GM23338 (cell line): Measurements from ENCODE around the gene TNFAIP8L3. TPM values are rescaled to one million over a fixed set of nuclear protein-coding genes. Genes with fewer than 3 reads are reported as not detected.

Experiments used
- ATAC-seq: fragments of 200-7000 bp; cut with Tn5 transposase; 3 replicates; pipeline ENCODE4 v1.9.1; 2020
- DNase-seq: peaks from one replicate; pipeline ENCODE4 v3.0.0-alpha.2; 2015; ENCODE audit warnings: low spot score
- H2AFZ ChIP-seq: fragments of 200-600 bp; sonication (generic); 2 replicates; pipeline ENCODE4 v1.8.0; 2016; ENCODE audit warnings: antibody characterized with exemption, mild to moderate bottlenecking, moderate library complexity
- H3F3A ChIP-seq: fragments of 200-600 bp; sonication (generic); replicated peaks from 2 replicates; pipeline ENCODE4 v1.8.0; 2017; ENCODE audit warnings: antibody characterized with exemption, mixed run types, low read depth
- H3K27ac ChIP-seq: fragments of 200-600 bp; sonication (generic); 2 replicates; pipeline ENCODE4 v1.6.1; 2016; ENCODE audit warnings: low read depth
- H3K27me3 ChIP-seq: fragments of 200-600 bp; sonication (generic); 2 replicates; pipeline ENCODE4 v1.8.0; 2016; ENCODE audit warnings: mild to moderate bottlenecking, mixed run types, moderate library complexity; ENCODE audit not compliant: insufficient read depth
- H3K36me3 ChIP-seq: fragments of 200-600 bp; sonication (generic); 2 replicates; pipeline ENCODE4 v1.8.0; 2016; ENCODE audit warnings: mild to moderate bottlenecking; ENCODE audit not compliant: insufficient read depth
- H3K4me1 ChIP-seq: fragments of 200-600 bp; sonication (generic); 2 replicates; pipeline ENCODE4 v1.8.0; 2016; ENCODE audit warnings: mild to moderate bottlenecking, moderate library complexity; ENCODE audit not compliant: insufficient read depth
- H3K4me2 ChIP-seq: fragments of 200-600 bp; sonication (generic); 2 replicates; pipeline ENCODE4 v1.7.1; 2017; ENCODE audit warnings: mixed run types
- H3K4me3 ChIP-seq: fragments of 200-600 bp; sonication (generic); 2 replicates; pipeline ENCODE4 v1.6.1; 2016; ENCODE audit warnings: mixed run types
- H3K79me2 ChIP-seq: fragments of 200-600 bp; sonication (generic); replicated peaks from 2 replicates; pipeline ENCODE4 v1.8.0; 2017; ENCODE audit warnings: mild to moderate bottlenecking; ENCODE audit not compliant: insufficient read depth
- H3K9me2 ChIP-seq: fragments of 200-600 bp; sonication (generic); 2 replicates; pipeline ENCODE4 v1.8.0; 2017; ENCODE audit not compliant: insufficient read depth
- H4K20me1 ChIP-seq: fragments of 200-600 bp; sonication (generic); replicated peaks from 2 replicates; pipeline ENCODE4 v1.8.0; 2017; ENCODE audit warnings: mild to moderate bottlenecking; ENCODE audit not compliant: insufficient read depth
- H3K27ac Mint-ChIP-seq: 2 replicates; pipeline ENCODE4 v1.8.0; 2020; ENCODE audit warnings: inconsistent platforms, mild to moderate bottlenecking, moderate library complexity, mixed read lengths
- H3K27me3 Mint-ChIP-seq: 3 replicates; pipeline ENCODE4 v1.8.0; 2022; ENCODE audit warnings: low read depth, mild to moderate bottlenecking, moderate library complexity, mixed read lengths, inconsistent platforms; ENCODE audit not compliant: insufficient read depth, poor library complexity
- H3K36me3 Mint-ChIP-seq: 3 replicates; pipeline ENCODE4 v1.8.0; 2021; ENCODE audit warnings: low read depth, mild to moderate bottlenecking, inconsistent platforms, moderate library complexity, mixed read lengths
- H3K4me1 Mint-ChIP-seq: 3 replicates; pipeline ENCODE4 v1.8.0; 2020; ENCODE audit warnings: mild to moderate bottlenecking, inconsistent platforms, mixed read lengths
- H3K4me3 Mint-ChIP-seq: 3 replicates; pipeline ENCODE4 v1.8.0; 2021; ENCODE audit warnings: moderate library complexity, mild to moderate bottlenecking, inconsistent platforms, mixed read lengths
- H3K9me3 Mint-ChIP-seq: 3 replicates; pipeline ENCODE4 v1.8.0; 2020; ENCODE audit warnings: moderate library complexity, mild to moderate bottlenecking, inconsistent platforms, mixed read lengths
- CREB1 ChIP-seq: fragments of 250-450 bp; sonication (Bioruptor Pico); IDR thresholded peaks from 2 replicates; pipeline ENCODE4 v1.5.0; 2020; ENCODE audit warnings: low read depth, mild to moderate bottlenecking, moderate library complexity
- EZH2 ChIP-seq: fragments of 200-600 bp; sonication (generic); IDR thresholded peaks from one replicate; pipeline ENCODE4 v1.8.0; 2017; ENCODE audit warnings: antibody characterized with exemption, mild to moderate bottlenecking, low read depth; ENCODE audit not compliant: unreplicated experiment
- EZH2phosphoT487 ChIP-seq: fragments of 200-600 bp; sonication (generic); IDR thresholded peaks from one replicate; pipeline ENCODE4 v1.8.1; 2018; ENCODE audit warnings: antibody characterized with exemption; ENCODE audit not compliant: unreplicated experiment
- NANOG ChIP-seq: IDR thresholded peaks from 2 replicates; pipeline ENCODE4 v1.6.1; 2016; ENCODE audit warnings: antibody characterized with exemption, borderline replicate concordance
- POLR2AphosphoS5 ChIP-seq: IDR thresholded peaks from 2 replicates; pipeline ENCODE4 v1.6.1; 2016; ENCODE audit warnings: antibody characterized with exemption, low read depth
- STAT1 ChIP-seq: IDR thresholded peaks from one replicate; pipeline ENCODE4 v1.6.1; 2016; ENCODE audit warnings: antibody characterized with exemption; ENCODE audit not compliant: unreplicated experiment
- ZNF114 ChIP-seq: fragments of 250-450 bp; sonication (Bioruptor Pico); IDR thresholded peaks from 2 replicates; pipeline ENCODE4 v1.5.0; 2020; ENCODE audit warnings: mild to moderate bottlenecking, moderate library complexity
- ZNF331 ChIP-seq: fragments of 250-450 bp; sonication (Bioruptor Pico); IDR thresholded peaks from 2 replicates; pipeline ENCODE4 v1.5.0; 2020; ENCODE audit warnings: low read depth, mild to moderate bottlenecking, moderate library complexity
- polyA plus RNA-seq: library from polyadenylated mRNA; unstranded; fragments of >200 nt; fragmentation: Nextera tagmentation; extraction: Ambion mirVana; gene quantifications from 2 replicates; pipeline ENCODE4 v1.2.1, GENCODE V29; 2016
- total RNA-seq: library from RNA; depleted of rRNA; stranded (reverse); fragments of >200 nt; shearing (Covaris generic); gene quantifications from 2 replicates; pipeline ENCODE4 v1.2.3, GENCODE V29; 2014
- TF ChIP-seq, protein P1 (sequence below): fragments of 250-450 bp; sonication (Bioruptor Pico); IDR thresholded peaks from 2 replicates; pipeline ENCODE4 v1.5.0; 2020; ENCODE audit warnings: mild to moderate bottlenecking, moderate library complexity
- TF ChIP-seq, protein P2 (sequence below): IDR thresholded peaks from 2 replicates; pipeline ENCODE4 v1.6.1; 2016; ENCODE audit warnings: antibody characterized with exemption

TNFAIP8L3 gene
- total and polyA plus RNA-seq, 2 experiments from 2014 or later: 0.23 to 0.31 TPM

DNA sequence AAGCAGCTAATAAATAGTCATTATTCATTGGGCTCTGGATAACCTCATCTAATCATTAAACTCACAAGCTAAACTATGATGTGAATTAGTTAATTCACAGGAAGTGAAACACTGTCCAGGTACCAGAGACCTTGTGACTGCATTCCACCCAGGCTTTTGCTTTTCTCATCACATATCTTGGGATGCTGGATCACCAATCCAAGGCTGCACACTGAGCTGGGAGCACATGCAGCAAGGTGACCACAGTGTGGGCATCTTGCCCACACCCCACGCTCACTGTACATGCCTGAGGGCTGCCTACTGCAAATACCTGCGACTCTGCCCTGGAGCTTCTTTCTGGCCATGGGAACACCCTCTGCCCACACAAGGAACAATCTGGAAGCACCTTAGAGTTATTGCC, 40.6 kb upstream of the TNFAIP8L3 start (continued):
- TF ChIP-seq, protein P1, sequence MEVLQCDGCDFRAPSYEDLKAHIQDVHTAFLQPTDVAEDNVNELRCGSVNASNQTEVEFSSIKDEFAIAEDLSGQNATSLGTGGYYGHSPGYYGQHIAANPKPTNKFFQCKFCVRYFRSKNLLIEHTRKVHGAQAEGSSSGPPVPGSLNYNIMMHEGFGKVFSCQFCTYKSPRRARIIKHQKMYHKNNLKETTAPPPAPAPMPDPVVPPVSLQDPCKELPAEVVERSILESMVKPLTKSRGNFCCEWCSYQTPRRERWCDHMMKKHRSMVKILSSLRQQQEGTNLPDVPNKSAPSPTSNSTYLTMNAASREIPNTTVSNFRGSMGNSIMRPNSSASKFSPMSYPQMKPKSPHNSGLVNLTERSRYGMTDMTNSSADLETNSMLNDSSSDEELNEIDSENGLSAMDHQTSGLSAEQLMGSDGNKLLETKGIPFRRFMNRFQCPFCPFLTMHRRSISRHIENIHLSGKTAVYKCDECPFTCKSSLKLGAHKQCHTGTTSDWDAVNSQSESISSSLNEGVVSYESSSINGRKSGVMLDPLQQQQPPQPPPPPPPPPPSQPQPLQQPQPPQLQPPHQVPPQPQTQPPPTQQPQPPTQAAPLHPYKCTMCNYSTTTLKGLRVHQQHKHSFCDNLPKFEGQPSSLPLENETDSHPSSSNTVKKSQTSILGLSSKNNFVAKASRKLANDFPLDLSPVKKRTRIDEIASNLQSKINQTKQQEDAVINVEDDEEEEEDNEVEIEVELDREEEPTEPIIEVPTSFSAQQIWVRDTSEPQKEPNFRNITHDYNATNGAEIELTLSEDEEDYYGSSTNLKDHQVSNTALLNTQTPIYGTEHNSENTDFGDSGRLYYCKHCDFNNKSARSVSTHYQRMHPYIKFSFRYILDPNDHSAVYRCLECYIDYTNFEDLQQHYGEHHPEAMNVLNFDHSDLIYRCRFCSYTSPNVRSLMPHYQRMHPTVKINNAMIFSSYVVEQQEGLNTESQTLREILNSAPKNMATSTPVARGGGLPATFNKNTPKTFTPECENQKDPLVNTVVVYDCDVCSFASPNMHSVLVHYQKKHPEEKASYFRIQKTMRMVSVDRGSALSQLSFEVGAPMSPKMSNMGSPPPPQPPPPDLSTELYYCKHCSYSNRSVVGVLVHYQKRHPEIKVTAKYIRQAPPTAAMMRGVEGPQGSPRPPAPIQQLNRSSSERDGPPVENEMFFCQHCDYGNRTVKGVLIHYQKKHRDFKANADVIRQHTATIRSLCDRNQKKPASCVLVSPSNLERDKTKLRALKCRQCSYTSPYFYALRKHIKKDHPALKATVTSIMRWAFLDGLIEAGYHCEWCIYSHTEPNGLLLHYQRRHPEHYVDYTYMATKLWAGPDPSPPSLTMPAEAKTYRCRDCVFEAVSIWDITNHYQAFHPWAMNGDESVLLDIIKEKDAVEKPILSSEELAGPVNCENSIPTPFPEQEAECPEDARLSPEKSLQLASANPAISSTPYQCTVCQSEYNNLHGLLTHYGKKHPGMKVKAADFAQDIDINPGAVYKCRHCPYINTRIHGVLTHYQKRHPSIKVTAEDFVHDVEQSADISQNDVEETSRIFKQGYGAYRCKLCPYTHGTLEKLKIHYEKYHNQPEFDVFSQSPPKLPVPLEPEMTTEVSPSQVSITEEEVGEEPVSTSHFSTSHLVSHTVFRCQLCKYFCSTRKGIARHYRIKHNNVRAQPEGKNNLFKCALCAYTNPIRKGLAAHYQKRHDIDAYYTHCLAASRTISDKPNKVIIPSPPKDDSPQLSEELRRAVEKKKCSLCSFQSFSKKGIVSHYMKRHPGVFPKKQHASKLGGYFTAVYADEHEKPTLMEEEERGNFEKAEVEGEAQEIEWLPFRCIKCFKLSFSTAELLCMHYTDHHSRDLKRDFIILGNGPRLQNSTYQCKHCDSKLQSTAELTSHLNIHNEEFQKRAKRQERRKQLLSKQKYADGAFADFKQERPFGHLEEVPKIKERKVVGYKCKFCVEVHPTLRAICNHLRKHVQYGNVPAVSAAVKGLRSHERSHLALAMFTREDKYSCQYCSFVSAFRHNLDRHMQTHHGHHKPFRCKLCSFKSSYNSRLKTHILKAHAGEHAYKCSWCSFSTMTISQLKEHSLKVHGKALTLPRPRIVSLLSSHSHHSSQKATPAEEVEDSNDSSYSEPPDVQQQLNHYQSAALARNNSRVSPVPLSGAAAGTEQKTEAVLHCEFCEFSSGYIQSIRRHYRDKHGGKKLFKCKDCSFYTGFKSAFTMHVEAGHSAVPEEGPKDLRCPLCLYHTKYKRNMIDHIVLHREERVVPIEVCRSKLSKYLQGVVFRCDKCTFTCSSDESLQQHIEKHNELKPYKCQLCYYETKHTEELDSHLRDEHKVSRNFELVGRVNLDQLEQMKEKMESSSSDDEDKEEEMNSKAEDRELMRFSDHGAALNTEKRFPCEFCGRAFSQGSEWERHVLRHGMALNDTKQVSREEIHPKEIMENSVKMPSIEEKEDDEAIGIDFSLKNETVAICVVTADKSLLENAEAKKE (CRISPR knock-in tag): no peak
- TF ChIP-seq POLR2AphosphoS5 (no peak), STAT1 (no peak)

DNA sequence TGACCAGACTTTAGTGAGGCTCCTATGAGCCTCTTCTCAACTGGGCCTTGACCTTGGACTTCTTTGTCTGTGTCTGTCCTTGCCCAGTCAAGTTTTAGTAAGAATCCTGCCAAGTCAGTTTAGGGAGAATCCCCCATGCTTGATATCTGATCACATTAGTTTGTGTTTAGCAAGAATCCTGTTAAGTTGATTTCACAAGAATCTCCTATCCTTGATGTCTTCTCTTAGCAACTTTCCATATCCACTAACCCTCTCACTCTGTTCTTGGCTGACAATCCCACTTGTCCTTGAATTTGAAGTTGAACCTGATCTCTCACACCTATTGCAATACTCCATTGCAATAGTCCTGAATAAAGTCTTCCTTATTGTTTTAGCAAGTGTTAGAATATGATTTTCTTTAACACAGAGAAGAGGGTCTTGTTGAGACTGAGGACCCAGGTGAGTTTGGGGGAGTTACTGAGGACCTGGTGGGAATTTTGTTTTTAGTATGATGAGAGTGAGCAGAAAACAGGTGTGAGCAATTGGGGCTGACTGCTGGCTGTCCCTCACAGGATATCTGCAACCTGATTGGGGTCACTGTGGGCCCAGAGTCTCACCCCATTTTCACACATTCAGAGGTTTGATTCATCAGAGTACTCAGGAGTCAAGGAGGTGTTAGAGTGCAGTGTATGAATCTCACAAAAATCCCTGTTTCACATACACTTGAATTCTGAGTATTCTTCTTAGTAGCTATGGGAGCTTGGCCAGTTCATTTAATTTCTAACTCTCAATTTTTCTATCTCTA, 39.9 kb upstream of the TNFAIP8L3 start:
- Histone ChIP-seq H3F3A (no peaks in the 10 kb centered on the region), H3K9me2 (no peaks in the 10 kb centered on the region), H3K27ac (no peak overlapping the region), H4K20me1 (no peaks in the 10 kb centered on the region), H3K4me3 (no peak overlapping the region), H2AFZ (no peak overlapping the region), H3K4me1 (no peaks in the 10 kb centered on the region), H3K36me3 (no peaks in the 10 kb centered on the region), H3K4me2 (no peak overlapping the region), H3K79me2 (no peaks in the 10 kb centered on the region), H3K27me3 (no peaks in the 10 kb centered on the region)
- ATAC-seq (no peak), DNase-seq (no peak)
- H3K9me3 Mint-ChIP-seq: no peaks in the 10 kb centered on the region
- peaks cover 6% of the 10 kb centered on the region; the same call in 2 of the 3 replicates for H3K4me1 Mint-ChIP-seq
- no peak for TF ChIP-seq ZNF331 (CRISPR knock-in tag)
- no peak for TF ChIP-seq CREB1 (CRISPR knock-in tag)
- no peak for TF ChIP-seq POLR2AphosphoS5
- no peak for TF ChIP-seq ZNF114 (CRISPR knock-in tag)
- no peak for TF ChIP-seq EZH2
- TF ChIP-seq EZH2phosphoT487: no peak
- no peak for TF ChIP-seq NANOG
- TF ChIP-seq, protein P2, sequence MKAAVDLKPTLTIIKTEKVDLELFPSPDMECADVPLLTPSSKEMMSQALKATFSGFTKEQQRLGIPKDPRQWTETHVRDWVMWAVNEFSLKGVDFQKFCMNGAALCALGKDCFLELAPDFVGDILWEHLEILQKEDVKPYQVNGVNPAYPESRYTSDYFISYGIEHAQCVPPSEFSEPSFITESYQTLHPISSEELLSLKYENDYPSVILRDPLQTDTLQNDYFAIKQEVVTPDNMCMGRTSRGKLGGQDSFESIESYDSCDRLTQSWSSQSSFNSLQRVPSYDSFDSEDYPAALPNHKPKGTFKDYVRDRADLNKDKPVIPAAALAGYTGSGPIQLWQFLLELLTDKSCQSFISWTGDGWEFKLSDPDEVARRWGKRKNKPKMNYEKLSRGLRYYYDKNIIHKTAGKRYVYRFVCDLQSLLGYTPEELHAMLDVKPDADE: no peak
- no peaks in the 10 kb centered on the region for H3K36me3 Mint-ChIP-seq
- H3K4me3 Mint-ChIP-seq: no peak overlapping the region
- no peaks in the 10 kb centered on the region for H3K27me3 Mint-ChIP-seq
- no peak overlapping the region for H3K27ac Mint-ChIP-seq
